Daoy (cell line): ENCODE results near the gene FGF19. TPM values are rescaled to one million over a fixed set of nuclear protein-coding genes. Genes with fewer than 3 reads are reported as not detected.

Experiments used
- DNase-seq: peaks from one replicate; pipeline ENCODE4 v3.0.0-alpha.2; 2015; ENCODE audit warnings: low read depth
- total RNA-seq: library from RNA; depleted of rRNA; stranded (reverse); fragments of >200 nt; shearing (Covaris generic); gene quantifications from 2 replicates; pipeline ENCODE4 v1.2.3, GENCODE V29; 2014

Gene FGF19
- total RNA-seq, 1 experiment from 2014 or later, result not detected

DNA sequence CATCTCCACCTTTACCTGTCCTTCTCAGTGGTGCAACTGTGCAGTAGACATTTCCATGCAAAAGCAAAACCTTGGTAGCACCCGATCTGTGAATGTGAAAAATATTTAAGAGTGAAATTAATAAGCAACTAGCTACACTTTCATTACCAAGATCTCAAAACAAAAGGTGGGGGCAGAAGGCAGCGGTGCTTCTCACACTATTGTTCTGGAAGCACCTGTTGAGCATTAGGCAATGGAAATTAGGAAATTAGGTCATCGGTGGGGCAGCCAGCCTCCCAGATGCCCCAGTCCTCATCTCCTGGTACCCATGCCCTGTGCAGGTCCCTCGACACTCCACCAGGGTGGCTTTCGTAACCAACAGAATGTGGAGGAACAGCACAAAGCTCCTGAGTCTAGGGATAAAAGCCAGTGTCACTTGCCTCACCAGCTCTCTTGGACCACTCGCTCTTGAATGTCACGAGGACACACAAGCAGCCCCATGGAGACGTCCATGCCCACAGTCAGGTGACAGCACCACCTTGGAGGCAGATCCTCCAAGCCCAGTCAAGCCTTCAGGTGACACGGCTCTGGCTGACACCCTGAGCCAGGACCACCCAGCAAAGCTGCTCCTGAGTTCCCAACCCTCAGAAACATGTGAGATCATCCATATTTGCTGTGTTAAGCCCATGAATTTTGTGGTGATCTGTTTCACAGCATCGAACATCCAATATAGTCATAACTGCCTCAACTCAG is 31.9 kb downstream of the FGF19 start:
- no peak for DNase-seq

DNA sequence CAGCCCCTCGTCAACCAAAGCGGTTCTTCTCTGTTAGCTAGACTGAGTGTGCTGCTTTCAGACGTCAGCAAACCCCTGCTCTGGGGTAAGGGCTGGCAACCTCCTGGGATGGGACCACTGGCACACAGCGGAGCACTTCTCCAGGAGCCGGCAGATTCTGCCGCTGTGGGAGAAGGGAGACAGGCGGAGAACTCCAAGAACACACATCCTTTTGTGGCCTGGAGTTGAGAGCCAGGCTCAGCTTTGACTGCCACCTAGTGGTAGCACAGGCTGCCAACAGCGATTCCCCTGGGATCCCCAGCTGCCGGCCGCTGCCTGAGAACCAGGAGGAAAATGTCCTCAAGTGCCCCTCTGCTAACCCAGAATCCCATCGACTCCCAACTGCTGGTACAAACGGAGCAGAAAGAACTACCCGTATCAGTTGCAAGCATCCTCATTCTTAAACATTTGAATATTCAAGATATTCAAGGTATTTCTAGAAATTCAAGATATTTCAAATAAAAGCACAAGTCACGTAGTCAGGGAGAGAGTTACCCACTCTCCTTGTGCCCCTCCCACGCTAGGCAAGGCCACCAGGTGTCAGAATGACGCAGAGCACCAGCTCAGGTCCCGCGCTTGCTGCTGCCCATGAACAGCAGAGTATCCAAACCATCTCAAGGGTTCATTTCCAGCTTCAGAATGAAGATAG is 33.5 kb downstream of the FGF19 start:
- DNase-seq, result peak; percentile 83

DNA sequence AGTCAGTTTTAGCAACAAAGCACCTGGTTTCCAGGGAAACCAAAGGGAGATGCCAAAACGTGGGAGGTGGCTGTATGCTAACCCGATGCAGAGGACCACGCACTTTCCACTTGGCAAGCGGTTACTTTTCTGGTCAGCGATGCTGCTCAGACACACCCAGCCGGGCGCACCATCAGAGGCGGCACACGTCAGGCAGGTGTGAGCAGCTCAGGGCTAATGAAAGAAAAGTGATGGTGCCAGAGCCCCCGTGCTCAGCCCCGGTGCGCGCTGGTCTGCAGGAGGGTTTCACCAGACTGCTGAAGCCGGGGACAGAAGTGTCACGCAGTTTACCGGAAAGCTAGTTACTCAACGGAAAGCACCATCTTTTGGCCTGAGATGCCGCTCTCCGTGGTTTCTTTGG is 34.3 kb downstream of the FGF19 start:
- no peak for DNase-seq

DNA sequence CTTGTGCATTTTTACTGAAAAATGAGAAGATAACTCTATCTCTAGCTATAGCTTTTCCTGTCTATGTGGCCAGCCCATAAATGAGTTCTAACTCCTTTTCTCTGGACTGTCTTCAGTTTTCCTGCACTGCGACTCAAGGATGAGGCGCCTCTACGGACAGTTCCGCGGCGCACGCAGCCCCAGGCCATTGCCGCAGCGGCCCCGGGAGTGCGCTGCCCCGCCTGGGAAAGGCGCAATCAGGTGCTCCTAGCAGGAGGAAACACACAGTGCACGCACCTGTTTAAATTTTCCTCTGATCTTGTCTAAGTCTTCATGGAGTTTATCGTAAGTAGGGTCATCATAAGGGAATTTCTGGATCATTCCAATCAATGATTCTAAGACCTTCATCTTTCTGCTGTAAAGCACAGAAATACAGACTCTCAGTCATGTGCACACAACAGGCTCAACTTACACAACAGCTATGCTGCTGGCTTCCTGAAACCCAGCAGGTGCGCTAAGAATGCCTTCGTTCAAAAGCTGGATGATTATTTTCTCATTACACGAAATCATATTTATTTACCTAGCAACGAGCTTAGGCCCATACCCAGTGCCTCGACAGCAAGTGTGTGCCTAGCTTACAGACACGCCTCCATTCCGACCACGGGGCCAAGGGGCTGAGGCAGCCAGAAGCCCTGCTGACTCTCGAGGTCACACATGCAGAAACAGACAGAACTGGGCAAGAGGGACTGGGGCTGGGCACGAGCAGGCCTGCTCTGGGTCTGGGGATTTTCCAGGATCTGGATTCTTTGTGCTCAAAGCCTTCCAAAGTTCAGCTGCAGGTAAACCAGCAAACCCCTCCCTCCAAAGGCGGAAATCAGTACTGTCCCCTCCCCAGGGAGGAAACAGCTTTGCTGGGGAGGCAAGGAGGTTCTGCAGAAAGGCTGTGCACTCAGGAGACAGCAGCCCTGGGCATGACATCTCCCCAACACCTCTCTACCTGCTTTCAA is 35.9 kb downstream of the FGF19 start:
- no peak for DNase-seq

DNA sequence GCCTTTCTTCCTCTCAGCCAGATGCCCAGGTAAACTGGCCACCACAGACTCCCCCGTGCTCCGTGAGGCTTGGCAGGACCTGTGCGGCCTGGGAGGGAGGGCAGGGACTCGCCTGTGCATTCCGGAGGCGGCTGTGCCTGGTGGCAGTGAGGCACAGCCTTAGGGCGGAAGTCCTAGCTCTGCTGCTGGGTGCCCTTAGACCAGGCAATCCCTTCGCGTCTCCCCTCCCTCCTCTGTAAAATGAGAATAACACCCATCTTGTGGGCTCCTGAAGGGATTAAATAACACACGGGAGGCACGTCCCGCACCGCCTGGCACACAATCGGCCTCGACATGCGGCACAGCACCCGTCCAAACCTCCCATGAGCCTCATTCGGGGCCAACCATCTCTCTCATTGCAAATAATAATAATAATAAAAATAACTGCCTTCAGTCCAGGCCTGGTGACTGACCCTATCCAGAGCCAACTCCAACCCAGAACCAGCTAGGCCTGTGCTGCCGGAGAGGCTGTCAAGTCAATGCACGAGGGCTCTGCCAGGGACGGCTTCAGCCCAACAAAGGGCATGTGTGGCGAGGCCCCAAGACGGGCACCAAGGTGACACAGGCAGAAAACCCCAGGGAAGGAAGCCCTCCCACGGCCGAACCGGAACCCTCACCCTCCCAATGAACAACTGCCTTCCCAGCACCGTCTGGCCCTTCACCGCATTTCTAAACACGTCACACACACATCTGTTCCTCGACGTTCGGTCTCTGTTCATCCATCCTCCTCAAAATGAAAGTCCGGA is 36.9 kb downstream of the FGF19 start:
- DNase-seq, result no peak

DNA sequence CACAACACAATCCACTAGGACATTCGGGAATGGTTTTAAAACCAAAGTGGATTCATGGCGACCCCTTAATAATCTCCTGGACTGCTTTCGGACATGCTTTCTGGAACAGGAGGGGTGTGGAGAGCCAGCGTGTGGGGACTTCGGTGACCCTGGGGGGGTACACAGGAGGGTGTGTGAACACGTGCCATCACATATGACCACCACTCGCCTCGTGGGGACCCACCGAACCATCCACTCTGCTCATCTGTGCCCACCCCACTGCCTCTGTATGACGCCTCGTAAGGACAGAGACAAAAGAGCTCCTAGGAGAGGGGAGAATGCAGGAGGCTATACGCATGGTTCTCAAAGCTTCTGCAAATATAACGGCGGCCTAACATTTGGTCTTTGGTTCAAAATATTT is 37.6 kb downstream of the FGF19 start:
- DNase-seq, result no peak

DNA sequence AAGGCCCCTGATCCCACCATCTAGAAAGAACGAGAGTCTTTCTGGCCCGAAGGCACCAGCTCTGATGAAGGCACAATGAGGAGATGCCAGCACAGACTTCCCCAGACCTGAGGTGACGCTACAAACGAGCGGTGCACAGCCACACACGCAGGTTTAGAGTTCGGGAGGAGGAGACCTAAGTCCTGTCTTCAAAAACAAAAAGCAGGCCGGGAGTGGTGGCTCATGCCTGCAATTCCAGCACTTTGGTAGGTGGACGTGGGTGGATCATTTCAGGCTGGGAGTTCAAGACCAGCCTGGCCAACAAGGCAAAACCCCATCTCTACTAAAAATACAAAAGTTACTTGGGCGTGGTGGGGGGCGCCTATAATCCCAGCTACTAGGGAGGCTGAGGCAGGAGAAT is 38.2 kb downstream of the FGF19 start:
- DNase-seq, result no peak

DNA sequence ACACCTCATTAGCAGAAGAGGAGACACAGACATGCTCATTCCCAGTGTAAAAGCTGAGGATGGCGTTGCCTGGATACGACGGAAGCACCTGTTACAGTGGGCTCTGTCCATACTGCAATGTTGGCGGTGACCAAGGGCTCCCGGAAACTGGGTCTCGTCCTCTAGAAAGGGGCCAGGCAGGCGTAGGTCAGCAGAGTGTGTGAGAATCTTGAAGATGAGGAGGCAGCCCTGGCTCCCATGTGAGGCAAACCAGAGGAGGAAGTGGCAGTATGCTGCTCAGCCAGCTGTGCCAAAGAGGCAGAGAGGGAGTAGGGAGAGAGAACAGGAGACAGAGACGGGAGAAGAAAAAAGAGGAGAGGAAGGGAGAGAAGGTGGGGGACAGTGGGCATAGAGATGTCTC is 38.9 kb downstream of the FGF19 start:
- DNase-seq, result no peak

DNA sequence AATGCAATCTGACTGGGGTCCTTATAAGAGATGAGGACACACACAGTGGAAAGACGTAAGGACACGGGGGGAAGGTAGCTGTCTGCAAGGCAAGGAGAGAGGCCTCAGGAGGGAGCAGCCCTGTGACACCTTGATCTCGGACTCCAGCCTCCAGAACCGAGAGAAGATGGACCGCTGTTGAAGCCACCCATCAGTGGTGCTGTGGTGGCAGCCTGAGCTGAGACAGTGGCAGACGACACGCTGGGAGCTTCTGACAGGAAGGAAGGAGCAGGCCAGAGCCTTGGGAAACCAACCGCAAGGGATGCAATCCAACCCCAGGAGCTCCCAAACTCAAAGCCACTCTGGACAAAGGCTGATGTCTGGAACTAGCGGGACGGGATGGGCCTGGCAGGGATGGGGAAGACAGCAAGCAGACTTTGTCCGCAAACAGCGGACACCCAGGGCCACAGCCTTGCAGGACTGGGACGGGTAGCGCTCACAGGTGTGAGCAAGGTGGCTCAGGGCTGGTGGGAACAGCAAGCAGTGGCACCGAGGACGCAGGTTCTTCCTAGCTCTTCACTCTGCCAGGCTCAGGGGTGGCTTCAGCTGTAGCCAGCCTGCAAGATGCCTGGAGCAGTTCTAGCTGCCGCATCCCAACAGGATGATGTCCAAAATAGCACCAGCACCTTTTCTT is 39.6 kb downstream of the FGF19 start:
- DNase-seq, result no peak

DNA sequence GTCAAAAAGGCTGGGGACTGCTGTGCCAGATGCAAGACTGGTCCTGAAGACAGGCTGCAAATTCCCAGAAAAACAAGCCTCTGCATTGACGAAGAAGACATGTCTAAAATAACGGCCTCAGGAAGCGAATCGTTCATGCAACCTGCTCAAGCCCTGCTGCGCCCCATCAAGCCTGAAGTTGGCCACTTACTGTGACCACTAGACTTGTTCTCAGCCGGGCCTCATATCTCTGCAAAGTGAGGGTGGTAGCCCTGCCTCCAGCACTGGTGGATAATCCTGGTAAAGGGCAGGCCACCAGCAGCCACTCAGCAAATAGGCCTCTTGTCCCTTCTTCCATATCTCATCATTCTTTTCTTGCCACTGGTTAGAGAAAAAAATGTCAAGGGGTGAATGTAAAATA is 40.5 kb downstream of the FGF19 start:
- no peak for DNase-seq

DNA sequence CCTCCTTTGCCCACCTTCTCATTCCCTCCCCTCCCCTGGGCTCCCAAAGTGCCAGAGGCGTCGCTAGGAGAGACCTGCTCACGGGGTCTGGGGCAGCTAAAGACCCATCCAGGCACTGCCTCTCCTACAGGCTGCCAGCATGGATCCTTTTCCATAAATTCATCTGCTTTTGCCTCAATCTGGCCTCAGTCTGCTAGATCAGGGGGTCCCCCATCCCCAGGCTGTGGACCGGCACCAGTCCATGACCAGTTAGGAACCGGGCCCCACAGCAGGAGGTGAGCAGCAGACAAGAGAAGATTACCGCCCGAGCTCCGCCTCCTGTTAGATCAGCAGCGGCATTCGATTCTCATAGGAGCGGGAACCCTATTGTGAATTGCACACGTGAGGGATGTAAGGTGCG is 41.0 kb downstream of the FGF19 start:
- DNase-seq, result no peak

DNA sequence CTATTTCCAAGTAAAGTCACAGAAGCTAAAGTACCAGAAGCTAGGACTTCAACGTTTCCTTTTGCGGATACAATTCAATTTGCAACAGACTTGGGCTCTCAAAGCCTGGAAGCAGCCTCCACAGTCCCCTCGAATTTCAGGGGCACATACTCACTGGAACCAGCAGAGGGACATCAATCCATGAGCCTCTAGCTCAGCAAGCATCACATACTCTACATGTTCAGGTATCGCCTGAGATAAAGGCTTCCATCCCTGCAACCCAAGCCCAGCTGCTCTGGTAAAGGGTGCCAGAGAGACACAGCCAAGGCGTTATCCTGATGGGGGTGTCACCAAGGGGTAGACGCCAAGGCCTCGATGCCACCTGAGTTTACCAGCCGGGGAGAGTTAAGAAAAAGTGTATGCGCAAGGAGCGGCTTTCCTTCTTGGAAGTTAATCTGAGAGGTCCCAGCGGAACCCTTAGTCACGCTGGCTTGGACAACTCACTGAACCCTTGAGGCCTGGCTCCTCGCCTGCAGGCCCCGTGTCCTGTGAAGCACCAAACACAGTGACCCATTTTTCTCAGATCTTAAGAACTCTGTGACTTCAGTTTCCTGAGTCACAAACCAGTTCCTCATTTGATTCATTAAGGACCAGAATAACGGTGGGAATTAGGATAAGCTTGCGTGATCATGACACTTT is 41.7 kb downstream of the FGF19 start:
- no peak for DNase-seq

DNA sequence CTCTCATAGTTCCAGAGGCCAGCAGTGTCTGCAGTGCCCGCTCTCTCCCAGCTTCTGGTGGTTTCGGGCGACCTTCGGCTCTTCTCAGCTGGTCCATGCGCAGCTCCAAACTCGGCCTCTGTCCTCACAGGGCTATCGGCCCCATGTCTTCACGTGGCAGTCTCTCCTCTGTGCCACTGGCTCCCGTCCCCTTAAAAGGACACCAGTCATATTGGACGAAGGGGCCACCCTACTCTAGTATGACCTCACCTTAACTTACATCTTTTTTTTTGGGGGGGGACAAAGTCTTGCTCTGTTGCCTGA is 42.5 kb downstream of the FGF19 start:
- DNase-seq, result no peak

DNA sequence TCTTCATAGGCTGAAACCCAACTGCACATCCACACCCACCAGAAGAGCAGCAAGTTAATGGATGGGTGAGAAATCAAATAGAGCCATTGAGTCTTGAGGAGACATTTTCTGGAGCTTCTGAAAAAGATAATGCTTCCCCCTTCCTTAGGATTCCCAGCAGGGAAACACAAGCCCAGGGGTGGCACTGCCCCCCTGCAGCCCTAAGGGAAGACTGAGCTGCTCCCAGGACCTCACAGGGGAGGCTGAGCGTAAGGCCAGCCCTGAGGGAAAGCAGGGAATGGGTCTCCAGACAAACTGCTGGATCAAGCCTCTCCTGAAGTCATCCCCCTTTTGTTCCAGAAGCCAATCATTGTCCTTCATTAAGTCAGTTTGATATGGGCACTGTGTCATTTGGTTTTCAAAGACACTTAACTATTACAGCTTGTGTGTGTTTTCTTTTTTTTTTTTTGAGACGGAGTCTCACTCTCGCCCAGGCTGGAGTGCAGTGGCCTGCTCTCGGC is 43.8 kb downstream of the FGF19 start:
- DNase-seq, result no peak

DNA sequence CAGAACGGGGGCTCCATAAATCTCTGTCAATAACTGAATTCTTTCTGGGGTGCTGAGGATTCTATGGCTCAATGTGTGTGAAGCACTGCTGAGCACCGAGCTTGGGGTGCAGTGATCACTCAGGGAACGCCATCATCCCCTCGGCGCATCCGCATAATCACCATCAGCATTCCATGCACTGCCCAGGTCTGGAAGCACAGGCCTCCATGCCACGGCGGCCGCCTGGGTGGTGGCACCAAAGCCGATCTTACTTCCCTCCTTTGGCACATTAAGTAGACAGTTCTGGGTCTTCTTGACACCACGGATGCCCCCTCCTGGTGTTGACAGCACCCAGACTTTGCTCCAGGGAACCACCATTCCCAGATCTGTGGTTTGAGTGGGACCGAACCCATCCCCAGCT is 44.2 kb downstream of the FGF19 start:
- no peak for DNase-seq

DNA sequence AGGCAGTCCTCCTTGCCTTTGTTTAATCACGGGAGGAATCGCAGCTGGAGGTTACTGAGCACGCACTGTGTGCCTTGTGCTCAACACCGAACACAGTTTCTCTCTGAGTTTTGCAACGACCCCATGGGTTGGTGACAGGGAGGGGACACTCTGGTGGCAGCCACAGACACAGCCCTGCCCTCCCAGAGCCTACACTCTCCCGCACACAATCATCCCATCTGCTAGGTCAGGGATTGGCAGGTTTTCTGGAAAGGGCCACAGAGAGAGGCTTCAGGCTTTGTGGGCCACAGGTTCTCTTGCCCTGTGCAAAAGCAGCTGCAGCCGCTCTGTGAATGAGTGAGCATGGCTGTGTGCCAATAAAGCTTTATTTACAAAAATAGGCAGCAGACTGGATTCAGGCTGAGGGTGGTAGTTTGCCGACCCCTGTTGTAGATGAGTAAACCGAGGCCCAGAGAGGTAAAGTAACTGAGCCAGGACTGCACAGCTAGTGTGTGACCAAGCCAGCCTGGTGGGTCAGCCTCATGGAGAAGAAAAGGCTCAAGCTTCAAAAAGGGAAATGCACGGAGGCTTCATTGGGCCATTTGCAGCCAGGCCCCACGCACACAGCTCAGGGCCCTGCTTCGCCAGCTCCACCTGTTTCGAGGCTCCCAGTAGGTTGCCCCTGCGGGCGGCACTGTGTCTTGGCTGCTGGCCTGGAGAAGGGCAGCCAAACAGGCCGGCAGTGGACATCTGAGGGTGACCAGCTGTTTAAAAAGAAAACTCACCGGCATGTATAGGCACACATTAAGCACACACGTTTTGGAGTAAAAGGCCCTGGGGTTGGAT is 45.0 kb downstream of the FGF19 start:
- no peak for DNase-seq

DNA sequence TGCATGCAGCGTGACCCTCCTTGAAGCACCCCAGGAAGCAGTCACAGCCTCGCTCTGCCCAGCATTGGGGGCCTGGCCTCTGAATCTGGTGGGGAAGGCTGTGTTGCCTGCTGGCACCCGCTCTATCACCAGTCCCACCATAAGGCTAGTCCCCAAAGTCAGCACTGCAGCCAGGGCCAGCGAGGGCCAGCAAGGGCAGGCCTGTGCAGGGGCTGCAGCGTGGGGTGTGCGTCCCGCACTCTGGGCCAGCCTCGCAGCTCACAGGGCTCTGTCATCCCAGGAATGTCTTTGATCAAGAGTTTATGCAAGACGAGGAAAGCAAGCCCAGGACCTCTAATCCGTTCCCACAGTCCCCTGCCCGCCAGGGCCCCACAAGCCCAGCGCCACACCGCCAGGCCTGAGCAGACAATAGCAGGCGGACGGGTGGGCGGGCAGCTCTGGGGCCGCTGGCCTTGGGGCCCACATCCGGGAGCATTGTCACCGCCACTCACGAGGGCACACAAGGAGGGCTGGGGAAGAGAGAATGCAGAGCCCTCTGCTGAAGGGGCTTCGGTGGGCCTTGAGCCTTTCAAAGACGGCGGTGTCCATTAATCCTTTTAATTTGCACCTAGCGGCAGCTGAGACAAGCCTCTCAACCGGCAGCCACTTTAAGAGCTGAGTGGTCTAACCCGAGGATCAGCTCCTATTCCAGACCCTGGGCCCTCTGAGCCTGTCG is 45.8 kb downstream of the FGF19 start:
- DNase-seq, result no peak

DNA sequence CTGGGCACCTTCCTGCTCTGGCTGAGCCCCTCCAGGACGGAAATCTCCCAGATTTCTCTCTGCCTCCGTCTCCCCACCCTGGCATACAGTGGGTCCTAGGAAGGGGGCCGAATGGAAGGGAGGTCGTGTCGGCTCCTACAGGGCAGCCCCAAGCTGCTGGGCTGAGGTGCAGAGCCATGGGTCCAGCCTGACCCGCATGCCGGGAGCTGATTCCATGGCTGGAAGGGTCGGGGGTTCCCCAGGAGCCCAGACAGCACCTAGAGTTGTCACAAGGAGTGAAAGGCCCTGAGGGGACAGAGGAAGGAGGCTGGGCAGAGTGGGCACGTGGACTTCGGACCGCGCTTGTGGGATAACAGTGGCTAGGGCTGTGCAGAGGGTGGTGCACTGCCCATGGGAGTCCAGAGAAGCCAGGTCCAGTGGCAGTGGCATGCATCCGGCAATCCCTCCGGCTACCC is 46.3 kb downstream of the FGF19 start:
- DNase-seq, result no peak
